OCI-LY7 (cell line): ENCODE data around the gene AKAP13. TPM values are rescaled to one million over a fixed set of nuclear protein-coding genes. Genes with fewer than 3 reads are reported as not detected.

Experiments used
- BruUV-seq: library from RNA; stranded (reverse); fragments of 400-500 nt; replicated peaks from 2 replicates; lab custom pipeline; 2021; lab: Mats Ljungman, UMichigan
- CTCF ChIA-PET: fragments of 300-600 bp; sonication (Branson Sonifier 250); formaldehyde crosslinking; loops from one replicate; lab custom pipeline; 2022; ENCODE audit warnings: antibody characterized with exemption; ENCODE audit not compliant: unreplicated experiment; lab: Charles Lee
- POLR2A ChIA-PET: fragments of 300-600 bp; sonication (Branson Sonifier 250); formaldehyde crosslinking; loops from one replicate; lab custom pipeline; 2022; ENCODE audit warnings: antibody characterized with exemption; lab: Charles Lee
- DNase-seq: peaks from one replicate; pipeline ENCODE4 v3.0.0-alpha.2; 2015; ENCODE audit warnings: low spot score
- H2AFZ ChIP-seq: fragments of 200-600 bp; sonication (generic), shearing (Covaris generic); 2 replicates; pipeline ENCODE4 v1.6.1; 2014; ENCODE audit warnings: mild to moderate bottlenecking, antibody characterized with exemption, low read length, moderate library complexity
- H3K27ac ChIP-seq: fragments of 200-600 bp; sonication (generic); 2 replicates; pipeline ENCODE4 v1.5.1; 2014; ENCODE audit warnings: mixed run types, low read depth, mild to moderate bottlenecking, moderate library complexity, low read length, inconsistent platforms; ENCODE audit not compliant: poor library complexity, severe bottlenecking
- H3K36me3 ChIP-seq: fragments of 200-600 bp; sonication (generic); 2 replicates; pipeline ENCODE4 v1.6.1; 2014; ENCODE audit warnings: mild to moderate bottlenecking, antibody characterized with exemption, low read length, moderate library complexity, mixed read lengths; ENCODE audit not compliant: insufficient read depth
- H3K4me1 ChIP-seq: fragments of 200-600 bp; sonication (generic); 2 replicates; pipeline ENCODE4 v1.5.1; 2014; ENCODE audit warnings: mild to moderate bottlenecking, low read length; ENCODE audit not compliant: insufficient read depth, poor library complexity, severe bottlenecking
- H3K4me2 ChIP-seq: fragments of 200-600 bp; sonication (generic); 2 replicates; pipeline ENCODE4 v1.6.1; 2014; ENCODE audit warnings: mild to moderate bottlenecking, low read length
- H3K4me3 ChIP-seq: fragments of 200-600 bp; sonication (generic); 2 replicates; pipeline ENCODE4 v1.5.1; 2014; ENCODE audit warnings: mild to moderate bottlenecking, low read depth, low read length; ENCODE audit not compliant: poor library complexity, severe bottlenecking
- H3K79me2 ChIP-seq: fragments of 200-600 bp; sonication (generic); 2 replicates; pipeline ENCODE4 v1.6.1; 2016; ENCODE audit warnings: low read depth, mild to moderate bottlenecking, low read length, moderate library complexity, mixed read lengths; ENCODE audit not compliant: insufficient read depth
- H3K9me2 ChIP-seq: fragments of 200-600 bp; sonication (generic); 2 replicates; pipeline ENCODE4 v1.6.1; 2016; ENCODE audit warnings: mild to moderate bottlenecking, low read length, mixed read lengths; ENCODE audit not compliant: insufficient read depth
- H3K9me3 ChIP-seq: fragments of 200-600 bp; sonication (generic); 2 replicates; pipeline ENCODE4 v1.6.1; 2014; ENCODE audit warnings: mild to moderate bottlenecking, mixed run types, low read length, mixed read lengths
- H4K20me1 ChIP-seq: fragments of 200-600 bp; sonication (generic); 2 replicates; pipeline ENCODE4 v1.6.1; 2014; ENCODE audit warnings: mild to moderate bottlenecking, antibody characterized with exemption, low read length, moderate library complexity, mixed read lengths; ENCODE audit not compliant: insufficient read depth
- CTCF ChIP-seq: fragments of 200-600 bp; sonication (generic); conservative IDR thresholded peaks from 2 replicates; pipeline ENCODE4 v1.5.1; 2014; ENCODE audit warnings: mild to moderate bottlenecking, antibody characterized with exemption, low read length, moderate library complexity, mixed read lengths
- EZH2phosphoT487 ChIP-seq: fragments of 200-600 bp; sonication (generic); IDR thresholded peaks from 2 replicates; pipeline ENCODE4 v1.6.1; 2018; ENCODE audit warnings: low read depth, borderline replicate concordance, mild to moderate bottlenecking, mixed run types, antibody characterized with exemption, low read length, moderate library complexity, mixed read lengths
- intact Hi-C: fragments of 100-400 bp; cut with micrococcal nuclease; formaldehyde crosslinking; loops from one replicate; pipeline ENCODE4 v1.10.0; 2022; ENCODE audit not compliant: unreplicated experiment
- total RNA-seq, 2 experiments: library from RNA; depleted of rRNA in 1 of 2; stranded (reverse); fragments of >200 nt in 1 of 2; shearing (Covaris generic) in 1 of 2; gene quantifications; 2 replicates each; pipeline ENCODE4 v1.2.3, GENCODE V29; 2014 to 2022

Gene AKAP13
- total RNA-seq, 2 experiments from 2014 or later, result 140 to 250 TPM

GRCh38 chr15:85618956-85619491 lies 238.6 kb downstream of the AKAP13 start:
- H3K4me1 ChIP-seq, result no peaks in the 10 kb centered on the region
- no peak for DNase-seq

GRCh38 chr15:85619992-85620689 lies 239.7 kb downstream of the AKAP13 start:
- H3K9me2 ChIP-seq, result no peaks in the 10 kb centered on the region
- no TSS peak for BruUV-seq
- H3K36me3 ChIP-seq, result peaks cover 40% of the 10 kb centered on the region; the same call in 1 of the 2 replicates
- no peaks in the 10 kb centered on the region for H3K4me1 ChIP-seq
- no peaks in the 10 kb centered on the region for H4K20me1 ChIP-seq
- no peak overlapping the region for H3K4me3 ChIP-seq
- ChIA-PET CTCF (no interaction called here), POLR2A (interaction anchor here (0.6 kb wide), 1 partner anchor 37 kb away, joined by 4 read pairs; no protein-coding TSS in a partner anchor)
- H2AFZ ChIP-seq, result no peak overlapping the region
- H3K9me3 ChIP-seq, result no peaks in the 10 kb centered on the region
- H3K4me2 ChIP-seq, result no peak overlapping the region
- no peak for DNase-seq
- intact Hi-C loops, result loop anchor here (5.0 kb wide), 1 partner anchor 222 kb away; no protein-coding TSS in a partner anchor
- no peak for TF ChIP-seq CTCF
- TF ChIP-seq EZH2phosphoT487, result no peak
- H3K27ac ChIP-seq, result no peak overlapping the region
- 0 out of 2 replicates have a peak, but pooled peaks cover 6% of the 10 kb centered on the region for H3K79me2 ChIP-seq

More at GRCh38 chr15:85618956-85619491, 238.6 kb downstream of the AKAP13 start:
- Histone ChIP-seq H3K9me2 (no peaks in the 10 kb centered on the region), H3K4me2 (no peak overlapping the region), H3K9me3 (no peaks in the 10 kb centered on the region), H4K20me1 (no peaks in the 10 kb centered on the region), H3K79me2 (0 out of 2 replicates have a peak, but pooled peaks cover 6% of the 10 kb centered on the region), H2AFZ (no peak overlapping the region), H3K36me3 (peaks cover 30% of the 10 kb centered on the region; the same call in 1 of the 2 replicates), H3K27ac (no peak overlapping the region), H3K4me3 (no peak overlapping the region)
- intact Hi-C loops, result loop anchor here (5.0 kb wide), 1 partner anchor 223 kb away; no protein-coding TSS in a partner anchor
- CTCF ChIA-PET, result no interaction called here
- BruUV-seq, result no TSS peak
- TF ChIP-seq EZH2phosphoT487, result no peak
- no peak for TF ChIP-seq CTCF
- POLR2A ChIA-PET, result interaction anchor here (1.8 kb wide), 1 partner anchor 9 kb away, joined by 6 read pairs; no protein-coding TSS in a partner anchor
